HG02623 (cell line): ENCODE measurements around the gene EFHD1.

Experiments used
- ATAC-seq: cut with Tn5 transposase; IDR thresholded peaks from one replicate; pipeline ENCODE4 v1.9.1; 2021; ENCODE audit warnings: moderate library complexity; ENCODE audit not compliant: unreplicated experiment

EFHD1 gene, protein sequence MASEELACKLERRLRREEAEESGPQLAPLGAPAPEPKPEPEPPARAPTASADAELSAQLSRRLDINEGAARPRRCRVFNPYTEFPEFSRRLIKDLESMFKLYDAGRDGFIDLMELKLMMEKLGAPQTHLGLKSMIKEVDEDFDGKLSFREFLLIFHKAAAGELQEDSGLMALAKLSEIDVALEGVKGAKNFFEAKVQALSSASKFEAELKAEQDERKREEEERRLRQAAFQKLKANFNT

DNA sequence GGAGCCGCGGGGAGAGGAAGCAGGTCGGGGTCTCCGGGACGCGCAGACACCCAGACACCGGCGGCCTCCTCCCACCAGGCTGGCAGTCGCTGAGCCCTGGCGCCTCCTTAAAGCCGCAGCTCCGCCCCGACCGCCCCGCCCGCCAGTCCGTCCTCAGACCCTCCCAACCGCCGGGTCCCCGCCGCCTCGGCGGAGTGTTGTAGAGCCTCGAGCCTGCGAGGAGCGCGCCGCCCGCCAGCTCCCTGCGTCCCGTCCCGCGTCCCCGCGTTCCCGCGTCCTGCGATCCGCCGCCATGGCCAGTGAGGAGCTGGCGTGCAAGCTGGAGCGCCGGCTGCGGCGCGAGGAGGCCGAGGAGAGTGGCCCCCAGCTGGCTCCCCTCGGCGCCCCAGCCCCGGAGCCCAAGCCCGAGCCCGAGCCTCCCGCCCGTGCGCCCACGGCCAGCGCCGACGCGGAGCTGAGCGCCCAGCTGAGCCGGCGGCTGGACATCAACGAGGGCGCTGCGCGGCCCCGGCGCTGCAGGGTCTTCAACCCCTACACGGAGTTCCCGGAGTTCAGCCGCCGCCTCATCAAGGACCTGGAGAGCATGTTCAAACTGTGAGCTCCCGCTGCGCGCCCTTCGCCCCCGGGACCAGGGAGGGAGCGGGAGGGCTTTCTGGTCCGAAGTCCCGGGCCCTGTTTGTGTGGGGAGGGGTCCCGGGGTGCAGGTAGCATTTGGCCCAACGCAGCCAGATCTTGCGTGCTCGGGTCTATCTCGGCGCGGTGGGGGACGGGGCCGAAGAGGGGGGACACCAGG, at the start of gene EFHD1:
EFHD1 (plus strand) TSS at position 192 of the 793 bp plus-strand sequence; CDS start at position 293, 101 bp downstream.
- no peak for ATAC-seq

DNA sequence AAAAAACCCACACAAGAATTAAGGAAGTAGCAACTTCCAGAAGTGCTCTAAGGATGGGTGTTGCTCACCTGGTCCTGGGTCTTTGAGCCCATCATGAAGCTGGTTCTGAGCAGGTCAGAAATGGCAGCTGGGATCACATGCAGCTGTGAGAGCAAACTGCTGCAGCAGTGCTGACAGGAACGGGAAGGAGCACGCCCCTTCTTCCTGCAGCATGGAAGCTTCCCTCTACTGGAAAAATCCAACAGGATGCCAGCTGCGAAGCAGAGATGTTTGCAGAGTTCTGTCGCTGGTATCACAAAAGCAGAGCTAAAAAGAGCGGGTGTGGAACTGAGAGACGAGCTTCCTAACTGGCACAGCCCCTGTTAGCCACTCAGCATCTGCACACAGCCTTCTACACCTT, 49.2 kb upstream of the EFHD1 start:
- ATAC-seq: no peak

DNA sequence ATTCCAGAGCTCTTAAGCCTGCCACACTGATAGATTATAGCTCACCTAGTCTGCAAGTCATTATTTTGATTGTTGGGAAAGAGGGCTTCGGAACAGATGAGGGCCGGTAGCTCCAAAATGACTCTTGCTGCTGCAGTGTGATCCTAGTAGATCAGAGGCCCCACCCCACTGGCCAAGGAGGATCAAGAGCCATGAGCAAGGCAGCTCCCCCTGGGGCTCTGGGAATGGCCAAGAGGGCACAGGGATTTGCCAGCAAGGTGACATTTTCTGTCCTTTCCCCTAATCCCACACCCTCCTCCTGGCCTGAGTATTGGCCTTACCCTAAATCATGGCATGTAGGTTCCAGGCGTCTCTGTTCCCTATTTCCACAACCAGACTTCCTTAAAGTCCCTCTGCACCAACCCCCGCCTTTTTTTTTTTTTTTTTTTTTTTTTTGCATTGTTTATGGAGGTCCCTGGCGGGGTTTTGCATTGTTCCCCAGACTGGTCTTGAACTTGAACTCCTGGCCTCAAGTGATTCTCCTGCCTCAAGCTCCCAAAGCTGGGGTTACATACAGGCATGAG, 46.4 kb upstream of the EFHD1 start:
- ATAC-seq: no peak

DNA sequence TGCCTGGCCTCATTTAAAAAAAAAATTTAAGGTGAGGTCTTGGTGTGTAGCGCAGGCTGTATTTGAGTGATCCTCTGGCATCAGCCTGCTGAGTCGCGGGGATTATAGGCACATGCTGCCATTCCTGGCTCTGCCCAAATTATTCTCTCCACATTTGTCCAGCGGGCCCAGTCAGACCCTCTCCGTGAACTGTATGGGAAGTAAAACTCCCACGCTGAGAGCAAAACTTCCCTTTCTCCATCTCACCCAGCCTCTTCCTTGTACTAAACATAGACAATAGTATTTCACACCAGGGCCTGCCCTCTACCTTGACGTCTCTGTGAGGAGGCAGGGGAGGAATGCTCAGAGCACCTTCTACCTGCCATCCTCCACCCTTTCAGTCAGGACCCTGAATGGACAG, 45.9 kb upstream of the EFHD1 start:
- no peak for ATAC-seq

DNA sequence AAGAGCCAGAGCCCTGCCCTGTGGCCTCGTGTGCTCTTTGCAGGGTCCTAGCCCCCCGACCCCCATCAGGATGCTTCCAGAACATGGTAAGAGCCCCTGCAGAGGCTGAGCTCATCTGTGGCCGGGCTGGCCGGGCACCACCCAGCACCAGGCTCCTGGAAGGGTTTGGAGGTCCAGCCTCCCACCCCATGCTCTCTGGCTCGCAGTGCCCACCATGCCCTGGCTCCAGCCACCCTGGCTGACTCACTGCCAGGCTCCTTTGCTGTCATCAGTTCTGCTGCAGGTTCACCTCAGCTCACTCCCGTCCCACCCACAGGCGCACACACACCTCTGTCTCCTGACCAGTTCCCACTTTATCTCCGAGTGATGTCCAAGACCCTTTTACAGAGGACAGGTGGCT, 45.4 kb upstream of the EFHD1 start:
- ATAC-seq: no peak

DNA sequence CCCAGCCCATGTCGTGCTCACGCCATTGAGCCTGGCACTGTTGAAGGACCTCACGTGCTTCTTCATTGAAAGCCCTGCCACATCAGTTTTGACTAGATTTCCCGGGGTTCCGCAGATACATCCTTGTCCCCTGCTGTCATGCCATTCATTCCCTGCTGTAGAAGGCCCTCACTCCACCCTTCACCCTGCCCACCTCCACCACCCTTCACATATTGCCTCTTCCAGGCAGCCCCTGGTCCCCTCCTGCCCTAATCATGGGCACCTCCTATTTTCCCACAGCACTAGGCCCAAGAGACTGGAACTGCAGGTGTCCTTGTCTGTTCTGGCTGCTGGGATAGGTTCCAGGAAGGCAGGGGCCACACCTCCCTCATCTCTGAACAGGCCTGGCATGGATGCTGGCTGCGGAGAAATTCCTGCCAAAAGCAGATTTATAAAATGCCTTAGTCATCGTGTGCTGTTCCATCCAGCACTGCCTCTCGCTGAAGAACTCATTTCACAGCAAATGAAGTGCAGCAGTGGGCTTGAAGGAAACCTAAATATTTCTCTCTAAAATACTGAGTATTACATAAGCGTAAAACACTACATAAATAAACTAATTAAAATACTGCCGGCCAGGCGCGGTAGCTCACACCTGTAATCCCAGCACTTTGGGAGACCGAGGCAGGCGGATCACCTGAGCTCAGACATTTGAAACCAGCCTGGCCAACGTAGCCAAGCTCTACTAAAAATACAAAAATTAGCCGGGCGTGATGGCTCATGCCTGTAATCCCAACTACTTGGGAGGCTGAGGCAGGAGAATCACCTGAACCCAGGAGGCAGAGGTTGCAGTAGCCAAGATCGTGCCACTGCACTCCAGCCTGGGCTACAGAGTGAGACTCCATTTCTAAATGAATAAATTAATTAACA, 44.5 kb upstream of the EFHD1 start:
- ATAC-seq: no peak

DNA sequence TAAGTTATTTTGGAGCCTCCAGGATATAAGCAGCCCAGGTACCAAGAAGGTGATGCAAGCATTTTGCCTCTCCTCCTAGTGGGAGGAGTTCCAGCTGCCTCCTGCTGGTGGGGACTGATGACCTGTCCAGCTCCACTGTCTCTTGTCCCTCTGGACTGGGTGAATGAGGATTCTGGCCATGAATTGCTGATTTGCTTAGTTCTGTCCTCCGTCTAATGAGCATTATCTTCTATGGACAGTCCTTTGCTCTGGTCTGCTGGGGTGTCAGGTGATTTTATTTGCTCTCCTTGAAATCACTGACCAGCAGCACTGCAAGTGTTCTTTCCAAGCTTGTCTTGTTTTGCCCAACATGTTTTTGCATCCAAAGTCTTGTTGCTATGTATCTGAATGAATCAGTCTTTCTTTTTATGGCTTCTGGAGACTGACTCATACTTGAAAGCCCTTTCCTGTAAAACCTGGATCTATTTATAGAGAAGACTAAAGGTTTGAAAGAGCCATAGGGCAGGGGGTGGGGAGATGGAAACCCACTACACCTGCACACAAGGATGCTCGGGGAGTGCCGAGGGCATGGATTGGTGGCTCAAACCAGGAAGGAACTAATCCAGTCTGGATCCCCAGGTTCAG, 40.5 kb upstream of the EFHD1 start:
- no peak for ATAC-seq

DNA sequence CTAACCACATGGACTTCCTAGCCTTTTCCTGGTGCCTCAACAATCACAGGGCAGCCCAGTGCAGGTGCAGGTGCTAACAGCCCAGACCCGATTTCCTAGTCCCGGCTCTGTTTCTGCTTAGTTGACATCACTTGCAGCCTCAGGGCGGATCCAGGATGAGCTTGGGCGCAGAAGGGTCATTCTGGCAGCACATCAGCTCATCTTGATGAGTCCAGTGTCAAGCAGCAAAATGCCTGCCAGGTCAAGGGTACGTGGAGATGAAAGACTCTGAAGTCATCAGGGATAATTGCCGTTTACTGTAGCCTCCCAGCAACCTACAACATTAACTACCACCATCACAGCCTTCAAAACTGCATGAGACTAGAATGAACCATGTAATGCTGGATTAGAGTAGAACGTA, 39.4 kb upstream of the EFHD1 start:
- no peak for ATAC-seq

DNA sequence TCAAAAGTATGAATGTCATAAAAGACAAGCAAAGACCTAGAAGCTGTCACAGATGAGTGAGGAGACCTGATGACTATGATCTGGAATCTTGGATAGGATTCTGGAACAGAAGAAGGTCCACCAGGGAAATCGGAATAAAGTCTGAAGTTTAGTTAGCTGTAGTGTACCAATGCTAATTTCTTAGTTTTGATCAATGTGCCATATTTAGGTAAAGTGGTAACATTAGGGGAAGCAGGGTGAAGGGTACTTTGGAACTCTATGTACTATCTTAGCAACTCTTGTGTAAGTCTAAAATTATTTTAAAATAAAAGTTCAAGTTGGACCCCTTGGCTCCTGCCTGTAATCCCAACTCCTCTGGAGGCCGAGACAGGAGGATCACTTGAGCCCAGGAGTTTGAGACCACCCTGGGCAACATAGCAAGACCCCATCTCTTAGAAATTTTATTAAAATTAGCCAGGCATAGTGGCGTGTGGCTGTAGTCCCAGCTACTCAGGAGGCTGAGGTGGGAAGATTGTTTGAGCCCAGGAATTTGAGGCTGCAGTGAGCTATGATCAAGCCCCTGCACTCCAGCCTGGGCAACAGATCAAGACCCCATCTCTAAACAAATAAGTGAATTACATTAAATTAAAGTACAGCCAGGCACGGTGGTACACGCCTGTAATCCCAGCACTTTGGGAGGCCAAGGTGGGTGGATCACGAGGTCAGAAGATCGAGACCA, 35.9 kb upstream of the EFHD1 start:
- ATAC-seq: no peak

DNA sequence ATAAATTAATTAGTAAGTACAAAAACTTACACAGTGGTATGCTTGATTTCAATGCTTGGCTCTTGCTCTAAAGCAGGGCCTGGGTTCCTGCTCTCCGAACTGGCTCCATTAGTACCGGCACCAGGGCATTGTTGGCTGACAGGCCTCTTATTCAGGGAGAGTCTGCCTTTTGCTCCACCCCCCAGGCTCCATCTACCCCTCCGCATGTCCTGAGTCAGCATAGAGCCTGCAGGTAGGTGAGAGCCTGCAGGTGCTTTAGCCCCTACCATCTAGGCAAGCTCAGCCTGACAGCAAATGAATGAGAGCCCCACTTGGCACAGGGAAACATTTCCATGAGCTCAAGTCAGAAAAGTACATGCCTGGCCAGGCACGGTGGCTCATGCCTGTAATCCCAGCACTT, 35.1 kb upstream of the EFHD1 start:
- no peak for ATAC-seq

DNA sequence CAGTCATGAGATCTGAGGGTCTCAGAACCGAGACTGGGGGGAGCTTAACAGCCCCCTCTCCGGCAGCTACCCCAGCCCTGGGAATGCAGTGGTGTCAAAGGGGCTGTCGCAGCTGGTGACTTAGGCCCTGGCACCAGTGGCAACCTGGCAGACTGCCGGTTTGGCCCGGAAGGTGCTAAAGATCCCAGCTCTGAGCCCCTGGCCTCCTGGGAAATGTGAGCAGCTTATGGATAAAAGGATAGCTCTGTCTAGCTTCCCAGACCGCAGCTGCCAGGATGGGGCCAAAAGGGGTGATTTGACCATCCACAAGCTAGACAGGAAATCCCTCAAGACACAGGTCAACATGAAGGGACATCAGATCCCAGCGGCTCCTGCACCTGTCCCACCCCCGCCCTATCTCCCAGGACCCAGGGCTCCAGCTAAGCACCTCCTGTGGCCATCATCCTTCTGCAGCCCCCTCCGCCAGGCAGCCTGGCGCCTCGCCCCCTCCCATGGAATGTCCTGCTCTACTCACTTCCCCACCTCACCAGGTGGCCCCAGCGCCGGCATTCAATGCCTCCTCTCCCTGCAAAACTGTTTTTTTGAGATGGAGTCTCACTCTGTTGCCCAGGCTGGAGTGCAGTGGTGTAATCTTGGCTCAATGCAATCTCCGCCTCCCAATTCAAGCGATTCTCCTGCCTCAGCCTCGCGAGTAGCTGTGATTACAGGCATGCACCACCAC, 33.2 kb upstream of the EFHD1 start:
- no peak for ATAC-seq

DNA sequence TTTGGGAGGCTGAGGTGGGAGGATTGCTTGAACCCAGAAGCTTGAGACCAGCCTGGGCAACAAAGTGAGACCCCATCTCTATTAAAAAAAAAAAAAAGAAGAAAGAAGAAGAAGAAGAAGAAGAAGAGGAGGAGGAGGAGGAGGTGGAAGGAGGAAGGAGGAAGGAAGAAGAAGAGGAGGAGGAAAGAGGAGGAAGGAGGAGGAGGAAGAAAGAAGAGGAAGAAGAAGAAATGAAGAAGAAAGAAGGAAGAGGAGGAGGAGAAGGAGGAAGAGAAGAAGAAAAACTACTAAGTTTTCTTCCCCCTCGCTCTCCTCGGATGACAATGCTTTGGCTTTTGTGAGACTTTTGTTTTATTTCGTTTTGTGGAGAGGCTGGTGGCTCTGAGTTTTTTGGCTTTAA, 30.1 kb upstream of the EFHD1 start:
- no peak for ATAC-seq

DNA sequence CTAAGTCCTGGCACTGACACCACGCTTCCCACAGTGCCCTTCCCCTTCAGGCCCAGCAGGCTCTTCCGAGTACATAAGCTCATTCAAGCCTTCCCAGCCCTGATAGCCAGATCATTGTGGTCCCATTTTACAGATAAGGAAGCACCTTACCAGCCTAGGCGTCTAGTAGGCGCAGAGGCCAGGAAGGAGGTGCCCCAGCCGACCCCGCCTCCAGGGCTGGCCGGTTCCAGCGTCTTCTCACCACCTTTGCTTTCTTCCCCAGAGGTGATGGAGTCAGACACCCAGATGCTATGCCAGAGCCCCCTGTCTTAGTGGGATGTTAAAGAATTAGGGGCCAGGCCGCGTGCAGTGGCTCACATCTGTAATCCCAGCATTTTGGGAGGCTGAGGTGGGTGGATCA, 28.9 kb upstream of the EFHD1 start:
- ATAC-seq: no peak

DNA sequence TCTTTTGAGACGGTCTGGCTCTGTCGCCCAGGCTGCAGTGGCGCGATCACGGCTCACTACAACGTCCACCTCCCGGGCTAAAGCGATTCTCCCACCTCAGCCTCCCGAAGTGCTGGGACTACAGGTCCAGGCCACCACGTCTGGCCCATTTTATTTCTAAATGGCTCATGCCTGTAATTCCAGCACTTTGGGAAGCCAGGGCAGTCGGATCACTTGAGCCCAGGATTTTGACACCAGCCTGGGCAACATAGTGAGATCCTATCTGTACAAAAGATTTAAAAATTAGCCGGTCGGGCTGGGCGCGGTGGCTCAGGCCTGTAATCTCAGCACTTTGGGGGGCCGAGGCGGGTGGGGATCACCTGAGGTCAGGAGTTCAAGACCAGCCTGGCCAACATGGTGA, 26.4 kb upstream of the EFHD1 start:
- ATAC-seq: no peak

DNA sequence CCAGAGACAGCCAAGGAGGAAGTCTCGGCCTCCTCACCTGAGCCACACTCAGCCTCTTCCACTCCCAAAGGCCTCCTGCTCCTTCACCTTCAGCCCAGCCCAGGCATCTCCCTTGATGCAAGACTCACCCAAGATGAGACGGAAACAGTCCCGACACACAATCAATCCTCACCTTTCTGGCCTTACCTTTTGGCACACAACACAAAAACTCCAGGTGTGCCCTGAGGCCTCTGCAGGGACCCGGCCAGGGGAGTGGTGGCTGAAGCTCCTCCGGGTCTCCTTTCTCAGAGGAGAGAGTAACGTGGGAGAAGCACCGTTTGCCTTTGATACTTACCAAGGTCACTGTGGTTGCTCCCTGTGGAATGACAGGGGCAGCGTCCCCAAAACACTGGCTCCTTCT, 23.8 kb upstream of the EFHD1 start:
- ATAC-seq: no peak

DNA sequence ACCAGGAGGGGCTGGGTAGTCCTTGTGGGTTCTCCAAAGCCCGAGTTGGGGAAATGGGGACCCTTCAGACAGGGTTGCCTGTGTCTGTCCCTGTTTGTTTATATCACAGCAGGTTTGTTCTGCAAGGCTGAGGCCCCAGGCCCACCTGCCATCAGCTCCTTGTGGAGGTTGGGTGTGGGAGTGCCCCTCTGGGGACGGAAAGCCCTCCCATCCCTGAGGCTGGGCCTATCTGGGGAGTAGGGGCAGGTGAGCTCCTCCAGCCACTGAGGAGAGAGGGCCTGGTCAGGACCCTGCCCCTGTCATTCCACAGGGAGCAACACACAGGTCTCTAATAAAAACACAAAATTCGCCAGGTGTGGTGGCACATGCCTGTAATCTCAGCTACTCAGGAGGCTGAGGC, 23.3 kb upstream of the EFHD1 start:
- no peak for ATAC-seq

DNA sequence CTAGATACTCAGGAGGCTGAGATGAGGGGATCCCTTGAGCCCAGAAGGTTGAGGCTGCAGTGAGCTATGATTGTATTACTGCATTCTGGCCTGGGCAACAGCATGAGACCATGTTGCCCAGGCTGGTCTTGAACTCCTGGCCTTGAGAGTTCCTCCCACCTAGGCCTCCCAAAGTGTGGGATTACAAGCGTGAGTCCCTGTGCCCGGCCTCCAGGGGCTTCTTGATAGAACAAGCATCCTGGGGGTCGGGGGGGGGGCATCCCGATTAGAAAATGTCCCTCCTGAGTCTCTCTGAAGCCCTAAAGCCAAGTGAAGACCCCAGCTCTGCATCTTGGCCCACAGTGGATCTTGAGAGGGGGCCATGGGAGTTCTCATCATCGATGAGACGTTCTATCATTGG, 22.3 kb upstream of the EFHD1 start:
- no peak for ATAC-seq

DNA sequence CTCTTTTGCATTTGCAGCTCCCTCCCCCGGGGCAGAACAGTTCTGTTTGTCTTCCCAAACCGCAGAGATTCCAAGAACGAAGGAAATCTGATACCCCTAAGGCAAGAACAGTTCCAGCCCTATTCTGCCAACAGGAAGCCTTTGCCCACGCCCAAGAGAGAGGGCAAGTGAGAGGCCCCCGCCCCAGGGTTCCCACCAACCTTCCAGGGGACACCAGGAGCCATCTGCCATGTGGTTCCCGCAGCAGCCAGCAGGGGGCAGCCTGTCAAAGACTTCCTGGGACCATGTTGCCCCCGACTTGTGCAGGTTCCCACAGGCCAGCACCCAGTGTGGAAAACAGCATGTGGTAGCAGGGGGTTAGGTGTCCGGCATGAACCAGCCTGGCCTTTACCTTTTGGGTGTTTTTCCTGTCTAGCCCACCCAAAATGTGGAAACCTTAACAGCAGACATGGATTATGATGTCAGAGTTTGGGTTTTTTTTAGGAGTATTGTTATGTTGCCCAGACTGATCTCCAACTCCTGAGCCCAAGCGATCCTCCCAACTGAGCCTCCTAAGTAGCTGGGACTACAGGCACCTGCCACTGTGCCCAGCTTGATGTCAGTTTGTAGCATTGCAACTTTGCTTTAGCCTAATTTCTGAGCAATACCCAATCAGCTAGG, 21.7 kb upstream of the EFHD1 start:
- ATAC-seq: no peak

DNA sequence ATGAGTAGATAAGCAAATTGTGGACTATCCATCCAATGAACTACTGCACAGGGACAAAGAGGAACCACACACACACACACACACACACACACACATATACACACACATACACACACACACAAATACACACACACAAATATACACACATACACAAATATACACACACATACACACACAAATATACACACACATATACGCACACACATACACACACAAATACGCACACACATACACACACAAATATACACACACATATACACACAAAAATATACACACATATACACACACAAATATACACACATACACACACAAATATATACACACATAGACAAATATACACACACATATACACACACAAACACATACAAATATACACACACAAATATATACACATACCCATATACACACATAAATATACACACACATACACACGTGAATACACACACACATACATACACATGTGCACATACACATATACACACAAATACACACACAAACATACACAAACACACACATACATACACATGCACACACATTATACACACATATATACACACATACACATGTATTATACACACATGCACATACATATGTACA, 19.8 kb upstream of the EFHD1 start:
- ATAC-seq: no peak
